Heart right ventricle (tissue), 16 donors: ENCODE results near the gene KIAA0753. TPM values are rescaled to one million over a fixed set of nuclear protein-coding genes. Genes with fewer than 3 reads are reported as not detected.

ENCODE experiments used
- ATAC-seq, 8 donors: fragments of 200-7000 bp; cut with Tn5 transposase; one replicate each; pipeline ENCODE4 v1.9.1; 2020; ENCODE audit warnings: mild to moderate bottlenecking in 8 of 8, moderate library complexity in 8 of 8, moderate number of reproducible peaks in 1 of 8
- DNase-seq, 2 donors: peaks; one replicate each; pipeline ENCODE4 v3.0.0-alpha.2; 2020
- H3K27ac ChIP-seq, 10 donors: fragments of 200-600 bp; sonication (generic) in 2 of 10; one replicate each; pipeline versions ENCODE4 v1.5.0 to v1.8.0; 2020 to 2022; ENCODE audit warnings: mild to moderate bottlenecking in 3 of 10
- H3K27me3 ChIP-seq, 7 donors: fragments of 200-600 bp; one replicate each; pipeline ENCODE4 v1.8.0; 2021 to 2022; ENCODE audit warnings: mild to moderate bottlenecking in 2 of 7
- H3K36me3 ChIP-seq, 9 donors: fragments of 200-600 bp; sonication (generic) in 1 of 9; one replicate each; pipeline versions ENCODE4 v1.5.0 to v1.8.0; 2020 to 2022; ENCODE audit warnings: mild to moderate bottlenecking in 2 of 9
- H3K4me1 ChIP-seq, 9 donors: fragments of 200-600 bp; sonication (generic) in 1 of 9; one replicate each; pipeline versions ENCODE4 v1.5.0 to v1.8.0; 2020 to 2022; ENCODE audit warnings: mild to moderate bottlenecking in 4 of 9
- H3K4me3 ChIP-seq, 10 donors: fragments of 200-600 bp; sonication (generic) in 2 of 10; one replicate each; pipeline versions ENCODE4 v1.5.0 to v1.8.0; 2020 to 2022; ENCODE audit warnings: mild to moderate bottlenecking in 7 of 10, moderate library complexity in 2 of 10
- H3K9me3 ChIP-seq, 11 donors: fragments of 200-600 bp in 10 of 11; sonication (generic) in 2 of 11; one replicate each; pipeline versions ENCODE4 v1.5.0 to v1.8.0; 2013 to 2022; ENCODE audit warnings: mild to moderate bottlenecking in 2 of 11, control low read depth in 1 of 11, moderate library complexity in 1 of 11
- CTCF ChIP-seq, 9 donors: fragments of 200-600 bp; sonication (generic) in 2 of 9; IDR thresholded peaks; one replicate each; pipeline versions ENCODE4 v1.5.0 to v1.8.0; 2021 to 2022; ENCODE audit warnings: antibody characterized with exemption in 9 of 9, mild to moderate bottlenecking in 5 of 9, moderate library complexity in 1 of 9
- WGBS, 2 donors: extraction: QIAGEN DNeasy Blood & Tissue Kit; methylation state at CpG; one replicate each; pipeline ENCODE4 v1.1.7; 2013; ENCODE audit warnings: inconsistent platforms in 1 of 2; 5-methylcytosine and 5-hydroxymethylcytosine counted together
- intact Hi-C, 10 donors: fragments of 100-400 bp; cut with DNase I; formaldehyde crosslinking; loops; one replicate each; pipeline versions ENCODE4 v1.11.1 to v1.14.2; 2022
- polyA plus RNA-seq, 2 donors: library from polyadenylated mRNA; stranded (reverse); fragments of 200-250 nt; gene quantifications; one replicate each; pipeline ENCODE4 v1.2.3, GENCODE V29; 2013
- total RNA-seq, 10 donors: library from RNA; stranded (reverse); fragmentation: NEBNext Ultra II Directional in 3 of 10; extraction: Animal tissue kit (Norgen Biotek cat#: 25700) in 3 of 10; gene quantifications; one replicate each; pipeline versions ENCODE4 v1.2.1 to v1.2.4, GENCODE V29; 2021 to 2023
- donor health status: Arrhythmogenic right ventricular cardiomyopathy.
- donor health status: ischemic (EF 13 %, LVEDD 7.1; RV severe dilation, severe dysfunction).
- donor health status: healthy with polysubstance abuse.
- donor health status: DM: no; HTN: yes; CAD: no.
- donor health status: DM: no; HTN: no; CAD: no.
- donor health status: ischemic (EF 25% LVEDD 6.9; RV normal size, moderate dysfunction).
- donor health status: ischemic (EF 25% LVEDD 5.7; RV mildly dilated, moderate dysfunction).
- donor health status: healthy.
- donor health status: DM: yes; HTN: yes; CAD: no.
- donor health status: Ischemic cardiomyopathy.
- donor health status: ischemic (EF 35%, LVEDD 5.7; RV mildly dilated, moderate dysfunction).
- donor health status: nonischemic (EF 11% LVEDD 7.7; RV severe dilation, severe dysfunction).
- donor health status: DM: yes; HTN: yes; CAD: no.
- donor health status: PGD.
- donor health status: ischemic (EF 29% LVEDD 5.4; RV normal size, mild dysfunction).
- donor health status: nonischemic (EF 23%, LVEDD 6.1; RV moderate dilation, normal function).

KIAA0753 gene
- total and polyA plus RNA-seq, 12 donors, result 2.4 to 9.9 (median 5.5) TPM

DNA sequence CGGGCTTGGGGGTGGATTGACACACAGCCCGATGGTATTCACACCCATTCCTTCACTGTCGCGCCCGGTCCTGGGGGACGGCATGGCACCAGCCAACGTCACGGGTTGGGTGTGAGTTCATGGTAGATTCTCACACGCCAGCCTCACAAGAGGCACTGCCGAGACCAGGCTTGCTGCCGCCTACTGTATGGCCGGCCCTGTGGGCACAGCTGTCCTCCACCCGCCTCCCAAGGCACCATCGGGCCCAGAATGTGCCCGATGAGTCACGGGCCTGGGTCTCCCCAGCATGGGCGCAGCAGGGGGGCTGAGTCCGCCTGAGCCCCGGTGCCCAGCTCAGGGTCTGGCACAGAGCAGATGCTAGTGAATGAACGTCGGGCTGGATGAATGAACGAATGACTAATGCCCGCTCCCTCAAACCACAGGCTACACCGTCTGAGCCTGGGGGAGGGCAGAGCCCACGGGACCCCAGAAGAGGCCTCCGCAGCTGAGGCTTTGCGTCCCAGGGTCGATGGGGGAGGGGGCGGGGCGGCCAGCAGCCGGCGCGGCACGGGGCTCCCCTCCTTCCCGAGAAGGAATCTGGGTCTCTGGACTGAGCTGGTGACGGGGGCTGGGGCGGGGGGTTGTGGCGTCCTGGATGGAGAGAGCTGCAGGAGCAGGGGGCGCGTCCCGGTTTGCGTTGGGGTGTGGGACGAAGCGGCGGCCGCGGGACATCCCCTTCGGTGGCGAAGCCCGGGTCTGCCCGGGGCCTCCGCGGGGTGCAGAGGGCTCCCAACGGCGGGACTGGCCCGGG, 85.0 kb downstream of the KIAA0753 start:
- intact Hi-C loops, result loop anchor here in 2 of 10 donors (5.0 to 10.0 kb wide), 2 partner anchors 61 to 83 kb away; no protein-coding TSS in a partner anchor
- H3K4me1 ChIP-seq, result peaks cover 7 to 32% (median 13%) of the 10 kb centered on the region in 9 donors

GRCh38 chr17:6554871-6555330, 85.6 kb downstream of the KIAA0753 start:
- WGBS, 2 donors, result 20 to 22% methylated on average over 12 of the region's 12 CpGs
- no peak for DNase-seq
- Histone ChIP-seq H3K27ac (no peak overlapping the region), H3K4me3 (peak overlapping the region in 5 of 10 donors; percentile 39 to 61 (median 53)), H3K36me3 (no peaks in the 10 kb centered on the region), H3K4me1 (peaks cover 7 to 32% (median 13%) of the 10 kb centered on the region in 9 donors), H3K27me3 (peaks cover 12 to 47% (median 33%) of the 10 kb centered on the region in 7 donors), H3K9me3 (no peaks in the 10 kb centered on the region)
- no peak for TF ChIP-seq CTCF (IDR thresholded peaks at IDR 0.05)
- intact Hi-C loops, result loop anchor here in 3 of 10 donors (5.0 to 10.0 kb wide), 2 partner anchors 60 to 83 kb away; no protein-coding TSS in a partner anchor
- peak in 3 of 8 donors; percentile 6 to 22 (median 15) for ATAC-seq

More for the DNA sequence above, 85.0 kb downstream of the KIAA0753 start:
- no peaks in the 10 kb centered on the region for H3K9me3 ChIP-seq
- H3K4me3 ChIP-seq, result peak overlapping the region in 9 of 10 donors; percentile 39 to 61 (median 53)
- no peak overlapping the region for H3K27ac ChIP-seq
- ATAC-seq (peak in 7 of 8 donors; percentile 9 to 51 (median 41)), DNase-seq (no peak)
- H3K27me3 ChIP-seq, result peaks cover 12 to 47% (median 33%) of the 10 kb centered on the region in 7 donors
- 2% methylated on average over 47 to 56 of the region's 56 CpGs for WGBS, 2 donors
- no peaks in the 10 kb centered on the region for H3K36me3 ChIP-seq
- no peak for TF ChIP-seq CTCF (IDR thresholded peaks at IDR 0.05)

GRCh38 chr17:6554342-6554741, 86.2 kb downstream of the KIAA0753 start:
- no peak for TF ChIP-seq CTCF (IDR thresholded peaks at IDR 0.05)
- Histone ChIP-seq H3K27ac (no peak overlapping the region), H3K27me3 (peaks cover 12 to 47% (median 33%) of the 10 kb centered on the region in 7 donors), H3K9me3 (no peaks in the 10 kb centered on the region), H3K36me3 (no peaks in the 10 kb centered on the region), H3K4me3 (no peak overlapping the region), H3K4me1 (peaks cover 7 to 31% (median 13%) of the 10 kb centered on the region in 9 donors)
- DNase-seq, result no peak
- no peak for ATAC-seq
- intact Hi-C loops, result loop anchor here in 2 of 10 donors (5.0 to 10.0 kb wide), 2 partner anchors 60 to 82 kb away; no protein-coding TSS in a partner anchor
- WGBS, 2 donors, result 69 to 73% methylated on average over 4 of the region's 4 CpGs

- Histone ChIP-seq H3K4me1 (peaks cover 7 to 39% (median 22%) of the 10 kb centered on the region in 9 donors), H3K27ac (no peak overlapping the region)
- peak in 5 of 8 donors; percentile 14 to 27 (median 24) for ATAC-seq
Observed at GRCh38 chr17:6551869-6552531, 88.5 kb downstream of the KIAA0753 start.

More at GRCh38 chr17:6551869-6552531, 88.5 kb downstream of the KIAA0753 start:
- TF ChIP-seq CTCF (IDR thresholded peaks at IDR 0.05), result no peak
- intact Hi-C loops, result loop anchor here in 2 of 10 donors (5.0 to 10.0 kb wide), 2 partner anchors 57 to 80 kb away; no protein-coding TSS in a partner anchor
- no peaks in the 10 kb centered on the region for H3K9me3 ChIP-seq
- H3K4me3 ChIP-seq, result no peak overlapping the region
- peak in 1 of 2 donors; percentile 29 for DNase-seq
- no peaks in the 10 kb centered on the region for H3K36me3 ChIP-seq
- 60 to 66% methylated on average over 11 of the region's 11 CpGs for WGBS, 2 donors
- H3K27me3 ChIP-seq, result peaks cover 12 to 38% (median 32%) of the 10 kb centered on the region in 7 donors
